DMS53 (cell line): ENCODE measurements around the gene SH3GLB1.
"Not testable (repeated sequence)": the region's sequence is repeated elsewhere in the genome, so short reads cannot be mapped to it uniquely, and the experiment has no call there.

Experiments used
- DNase-seq: peaks from one replicate; lab custom pipeline; 2025; lab: John Stamatoyannopoulos, UW

Gene SH3GLB1

DNA sequence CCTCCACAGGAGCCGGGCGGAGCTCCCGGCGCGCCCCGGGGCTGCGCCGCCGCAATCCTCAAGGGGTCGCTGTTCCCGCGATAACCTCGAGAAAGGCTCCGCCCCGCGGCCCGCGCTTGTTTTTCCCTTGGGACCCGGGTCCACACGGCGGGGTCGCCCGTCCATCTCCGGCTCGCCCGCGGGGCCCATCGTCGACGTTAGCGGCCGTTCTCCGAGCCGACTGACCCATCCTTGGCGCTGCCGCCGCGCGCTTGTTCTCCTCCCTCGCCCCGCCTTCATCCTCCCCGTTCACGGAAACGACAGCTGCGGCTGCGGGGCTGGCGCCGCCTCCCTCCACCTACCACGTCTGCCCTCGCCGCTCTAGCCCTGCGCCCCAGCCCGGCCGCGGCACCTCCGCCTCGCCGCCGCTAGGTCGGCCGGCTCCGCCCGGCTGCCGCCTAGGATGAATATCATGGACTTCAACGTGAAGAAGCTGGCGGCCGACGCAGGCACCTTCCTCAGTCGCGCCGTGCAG lies at the start of gene SH3GLB1:
Gene SH3GLB1 (plus strand): TSS at position 119 of the 514 bp plus-strand sequence. CDS start 324 bp downstream, at position 443.
- DNase-seq = peak; percentile 98

DNA sequence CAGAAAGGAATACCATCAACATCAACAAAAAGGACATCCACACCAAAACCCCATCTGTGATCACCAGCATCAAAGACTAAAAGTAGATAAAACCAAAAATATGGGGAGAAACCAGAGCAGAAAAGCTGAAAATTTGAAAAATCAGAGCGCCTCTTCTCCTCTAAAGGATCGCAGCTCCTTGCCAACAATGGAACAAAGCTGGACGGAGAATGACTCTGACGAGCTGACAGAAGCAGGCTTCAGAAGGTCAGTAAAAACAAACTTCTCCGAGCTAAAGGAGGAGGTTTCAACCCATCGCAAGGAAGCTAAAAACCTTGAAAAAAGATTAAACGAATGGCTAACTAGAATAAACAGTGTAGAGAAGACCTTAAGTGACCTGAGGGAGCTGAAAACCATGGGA lies 46.0 kb upstream of the SH3GLB1 start:
- not testable (repeated sequence) for DNase-seq

DNA sequence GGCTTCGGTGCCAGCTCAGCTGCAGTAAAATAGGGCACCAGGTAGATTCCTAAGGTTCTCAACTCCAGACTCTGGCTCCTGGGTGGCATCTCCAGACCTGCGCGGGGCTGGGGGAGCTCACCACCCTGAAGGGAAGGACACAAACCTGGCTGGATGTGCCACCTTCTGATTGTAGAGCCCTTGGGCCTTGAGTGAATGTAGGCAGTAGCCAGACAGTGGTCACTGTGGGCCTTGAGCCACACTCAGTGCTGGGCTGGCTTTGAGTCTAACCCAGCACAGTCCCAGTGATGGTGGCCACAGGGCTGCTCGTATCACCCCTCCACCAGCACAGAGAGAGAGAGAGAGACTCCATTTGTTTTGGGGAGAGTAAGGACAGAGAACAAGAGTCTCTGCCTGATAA lies 38.0 kb upstream of the SH3GLB1 start:
- no peak for DNase-seq

DNA sequence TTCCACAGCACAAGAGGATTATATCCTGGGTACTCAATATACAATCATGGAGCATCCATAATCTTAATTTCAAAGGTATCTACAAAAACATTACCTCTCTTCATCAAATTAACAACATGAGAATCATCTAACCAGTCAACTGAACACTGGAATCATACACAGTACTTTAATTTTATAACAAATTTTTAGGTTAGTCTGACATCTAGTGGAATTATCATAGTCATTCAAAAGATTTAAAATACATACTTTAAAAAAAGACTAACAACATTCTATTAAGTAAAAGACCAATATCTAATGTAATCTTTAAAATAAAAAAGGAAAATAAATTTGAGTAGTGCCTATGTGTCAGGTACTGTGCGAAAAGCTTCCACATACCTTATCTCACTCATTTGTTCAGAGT lies 16.8 kb upstream of the SH3GLB1 start:
- DNase-seq = peak; percentile 62

DNA sequence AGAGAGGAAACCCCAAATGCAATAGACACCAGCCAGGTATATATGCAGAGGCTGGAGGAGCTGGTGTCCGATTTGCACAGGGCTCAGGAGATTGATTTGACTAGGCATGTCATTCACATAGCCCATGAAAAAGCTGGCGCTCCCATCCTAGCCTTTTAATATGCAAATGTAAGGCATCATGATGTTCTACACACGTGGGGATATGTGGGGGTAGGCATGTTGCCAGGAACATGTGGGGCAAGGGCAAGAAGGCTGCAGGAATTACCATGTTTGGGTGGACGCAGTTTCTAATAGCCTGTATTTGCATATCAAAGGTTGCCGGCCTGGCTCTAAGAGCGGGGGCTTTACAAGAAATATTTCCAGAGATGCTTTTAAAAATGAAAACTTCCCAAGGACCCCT lies 11.7 kb upstream of the SH3GLB1 start:
- DNase-seq = no peak

DNA sequence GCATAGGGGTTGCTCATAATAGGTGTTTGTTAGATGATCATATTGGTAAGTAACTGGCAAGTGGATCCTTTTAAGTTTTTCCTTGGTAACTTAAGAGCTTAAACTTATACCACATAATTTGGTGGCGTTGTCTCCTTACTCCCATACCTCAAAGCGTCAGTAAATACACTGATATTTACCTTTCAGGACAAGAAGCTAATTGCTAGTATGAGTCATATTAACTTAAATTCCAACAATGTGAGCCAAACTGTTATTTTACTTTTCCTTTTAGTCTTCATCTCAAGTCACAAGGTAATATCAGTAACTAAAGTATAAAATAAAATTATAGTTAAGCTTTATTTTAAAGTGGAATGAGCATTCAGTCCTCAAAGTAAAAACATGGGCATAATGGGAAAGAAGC lies 9.0 kb upstream of the SH3GLB1 start:
- peak; percentile 48 for DNase-seq

DNA sequence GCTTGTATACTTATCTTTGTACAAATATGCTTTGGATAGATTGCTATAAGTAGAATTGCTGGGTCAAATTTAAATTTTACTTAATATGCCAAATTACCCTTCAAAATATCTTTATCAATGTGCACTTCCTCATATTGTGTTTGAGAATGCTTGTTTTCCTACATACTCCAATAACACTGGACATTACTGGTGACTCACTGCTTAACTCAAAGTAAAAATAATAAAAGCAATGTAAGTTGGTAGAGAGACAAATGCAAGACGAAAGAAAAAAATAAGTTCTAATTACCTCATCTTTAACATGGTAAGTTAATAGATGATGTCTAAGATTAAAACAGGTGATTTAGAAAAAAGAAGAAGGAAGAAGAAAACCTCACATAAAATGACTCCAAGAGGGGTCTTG lies 7.9 kb upstream of the SH3GLB1 start:
- DNase-seq = peak; percentile 36

DNA sequence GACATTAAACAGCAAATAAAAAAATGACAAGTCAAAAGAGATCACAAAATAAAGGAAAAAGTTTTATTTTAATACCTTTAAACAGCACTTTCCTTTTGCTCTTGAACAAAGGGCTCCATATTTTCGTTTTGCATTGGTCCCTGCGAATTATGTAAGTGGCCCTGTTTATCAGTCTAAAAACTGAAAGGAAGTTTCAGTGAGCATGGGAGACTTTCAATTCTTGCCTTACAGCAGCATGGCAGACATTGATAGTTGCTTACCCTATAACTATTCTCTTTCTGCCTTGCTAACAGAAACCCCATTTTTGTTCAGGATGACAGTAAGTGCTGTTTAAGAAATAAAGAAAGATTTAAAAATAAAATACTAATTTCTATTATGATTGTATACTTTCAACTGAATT lies 5.2 kb upstream of the SH3GLB1 start:
- no peak for DNase-seq

DNA sequence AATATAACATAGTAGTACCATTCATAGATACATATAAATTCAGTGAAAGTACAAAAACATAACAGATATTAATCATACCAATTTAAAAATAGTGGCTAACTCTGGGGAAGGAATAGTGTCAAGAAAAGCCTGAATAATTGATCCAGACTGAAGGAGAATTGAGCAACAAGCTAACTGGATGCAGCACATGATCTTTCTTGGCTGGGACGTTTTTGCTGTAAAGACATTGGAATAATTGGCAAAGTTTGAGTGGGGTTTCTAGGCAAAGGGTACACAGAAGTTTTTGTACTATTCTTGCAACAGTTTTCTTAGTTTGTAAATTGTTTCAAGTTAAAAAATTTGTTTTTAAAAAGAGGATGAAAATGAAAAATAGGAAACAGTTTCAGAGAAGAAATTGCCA lies 2.6 kb upstream of the SH3GLB1 start:
- DNase-seq = no peak

DNA sequence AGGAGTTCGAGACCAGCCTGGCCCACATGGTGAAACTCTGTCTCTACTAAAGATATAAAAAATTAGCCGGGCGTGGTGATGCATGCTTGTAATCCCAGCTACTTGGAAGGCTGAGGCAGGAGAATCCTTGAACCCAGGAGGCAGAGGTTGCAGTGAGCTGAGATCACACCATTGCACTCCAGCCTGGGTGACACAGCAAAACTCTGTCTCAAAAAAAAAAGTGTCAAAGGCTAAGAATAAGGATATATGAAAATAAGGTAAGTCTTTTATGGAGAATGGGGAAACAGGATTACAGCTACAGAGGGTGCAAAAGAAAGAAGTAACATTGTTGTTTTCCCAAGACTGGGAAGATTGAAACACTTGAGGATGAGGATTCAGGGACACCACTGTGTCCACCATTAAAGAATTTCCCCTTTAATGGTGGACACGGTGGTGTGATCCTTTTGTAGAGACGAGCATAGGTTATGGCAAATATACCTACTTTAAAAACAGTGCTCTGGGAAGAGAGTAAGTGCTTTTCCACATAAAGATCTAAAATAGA lies 1.4 kb upstream of the SH3GLB1 start:
- DNase-seq = peak; percentile 44

DNA sequence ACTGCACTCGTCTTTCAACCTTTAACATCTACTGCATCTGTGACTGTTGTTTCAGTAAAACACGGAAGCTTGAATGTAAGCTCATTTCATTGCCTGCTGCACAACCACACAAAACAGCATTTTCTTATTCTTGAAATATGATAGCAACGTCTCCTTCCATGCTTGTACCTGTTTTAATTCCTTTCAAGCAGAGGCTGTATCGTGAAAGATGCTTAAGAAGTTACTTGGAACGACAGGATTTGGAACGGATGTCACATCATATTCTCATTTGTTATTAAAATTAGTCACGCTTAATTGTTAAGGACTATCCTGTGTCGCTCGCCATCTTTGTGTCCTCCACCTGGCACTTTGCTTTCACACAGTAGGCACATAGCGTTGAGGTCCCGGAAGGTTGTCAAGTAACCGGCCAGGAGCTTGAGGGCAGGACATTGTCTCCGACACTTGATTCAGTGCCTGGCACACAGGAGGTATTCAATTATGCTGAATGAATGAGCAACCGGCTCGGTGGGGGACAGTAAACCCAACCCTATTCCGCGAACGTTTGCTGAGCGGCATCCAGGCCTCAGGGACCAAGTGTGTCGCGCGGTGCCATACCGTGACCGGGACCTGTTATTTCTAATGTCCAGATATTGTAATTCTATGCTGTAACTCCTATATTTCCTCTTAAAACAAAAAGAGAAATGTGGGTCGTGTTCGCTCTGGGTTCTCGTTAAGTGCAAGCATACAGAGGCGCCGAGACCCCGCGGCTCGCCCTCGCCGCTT lies 499 bp upstream of the SH3GLB1 start:
- peak; percentile 92 for DNase-seq

DNA sequence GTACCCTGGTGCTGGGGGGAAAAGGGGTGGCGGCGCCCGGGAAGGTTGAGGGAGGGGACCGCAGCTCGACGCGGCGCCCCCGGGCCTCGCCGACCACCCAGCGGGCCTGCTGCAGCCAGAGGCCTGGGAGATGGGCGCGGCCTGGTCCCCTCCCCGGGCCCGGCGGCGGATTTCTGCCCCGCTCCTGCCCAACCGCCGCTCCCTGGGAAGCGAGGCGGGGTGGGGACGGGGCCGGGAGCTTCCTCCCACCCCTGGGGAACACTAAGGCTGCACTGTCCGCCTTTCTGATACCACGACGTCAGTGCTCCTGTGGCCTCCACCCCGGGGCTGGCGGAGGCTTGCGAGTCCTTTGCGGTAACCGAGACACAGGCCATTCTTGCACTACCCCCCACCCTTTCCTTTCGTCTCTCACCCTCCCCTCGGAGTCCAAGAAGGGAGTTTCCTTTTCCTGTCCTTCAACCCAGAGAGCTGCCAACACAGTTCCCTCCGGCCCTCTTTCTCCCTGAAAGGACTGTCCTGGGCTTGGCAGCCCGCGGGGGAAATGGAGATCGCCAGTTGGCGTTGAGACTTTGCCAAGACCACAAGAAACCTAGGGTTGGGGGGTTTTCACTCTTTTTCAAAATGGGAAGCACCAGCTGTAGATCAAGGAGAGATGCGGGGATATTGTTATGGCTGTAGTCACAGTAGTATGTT lies 742 bp downstream of the SH3GLB1 start:
- peak; percentile 79 for DNase-seq

DNA sequence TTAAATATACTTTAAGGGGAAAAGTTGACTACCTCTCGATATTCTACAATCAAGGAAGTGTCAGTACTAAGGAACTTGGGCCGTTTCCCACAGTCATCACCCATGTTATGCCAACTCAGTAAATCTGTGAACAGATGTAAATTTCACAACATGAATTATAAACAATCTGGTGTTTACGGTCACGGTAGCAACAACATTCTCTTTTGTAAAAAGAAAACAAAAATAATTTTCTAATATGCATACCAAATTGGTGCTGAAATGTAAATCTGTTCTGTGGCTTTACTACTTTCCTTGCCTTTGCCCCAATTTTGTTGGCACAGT lies 1.2 kb downstream of the SH3GLB1 start:
- peak; percentile 50 for DNase-seq

DNA sequence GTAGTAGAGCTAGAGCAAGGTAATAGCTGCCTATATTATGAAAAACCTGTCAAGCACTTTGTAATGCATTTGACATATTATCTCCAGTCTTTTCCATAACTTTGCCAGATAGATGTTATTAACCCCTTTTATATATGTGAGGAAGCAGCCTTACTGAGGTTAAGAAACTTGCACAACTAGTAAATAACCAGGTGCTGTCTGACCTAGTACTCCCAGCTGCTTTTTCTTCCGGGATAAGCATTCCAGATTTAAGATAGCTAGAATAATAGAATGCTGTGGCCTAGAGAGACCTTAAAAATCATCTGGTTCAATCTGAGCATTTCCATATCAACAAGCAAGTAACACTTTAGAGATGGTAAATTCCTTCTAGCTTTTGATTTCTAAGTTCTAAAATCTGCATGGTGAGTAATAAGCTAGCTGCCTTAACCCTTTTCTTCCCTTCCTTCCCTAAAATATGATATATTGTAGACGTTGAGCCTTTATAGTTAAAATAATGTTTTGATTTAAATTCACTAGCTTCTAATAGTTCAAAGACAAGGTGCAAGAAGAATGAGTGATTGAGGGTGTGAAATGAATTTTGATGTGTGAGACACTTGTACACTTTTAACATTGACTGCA lies 1.8 kb downstream of the SH3GLB1 start:
- peak; percentile 39 for DNase-seq

DNA sequence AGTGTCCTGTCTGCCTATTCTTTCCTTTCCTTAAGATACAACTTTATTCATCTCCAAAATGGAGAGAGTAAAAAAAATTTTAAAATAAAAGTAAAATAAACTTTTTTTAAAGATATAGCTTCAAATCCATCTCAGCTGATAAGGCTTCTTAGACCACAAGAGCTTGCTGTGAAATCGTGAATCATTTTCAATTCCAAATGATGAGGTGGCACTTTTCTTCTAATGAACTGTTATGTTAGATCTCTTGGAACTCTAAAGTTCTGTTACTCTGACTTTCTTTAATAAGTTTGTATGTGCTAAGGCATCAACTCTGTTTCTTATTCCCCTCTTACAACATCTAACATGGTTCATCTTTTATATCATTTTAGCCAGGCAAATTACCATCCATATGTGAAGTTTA lies 4.5 kb downstream of the SH3GLB1 start:
- DNase-seq = no peak

DNA sequence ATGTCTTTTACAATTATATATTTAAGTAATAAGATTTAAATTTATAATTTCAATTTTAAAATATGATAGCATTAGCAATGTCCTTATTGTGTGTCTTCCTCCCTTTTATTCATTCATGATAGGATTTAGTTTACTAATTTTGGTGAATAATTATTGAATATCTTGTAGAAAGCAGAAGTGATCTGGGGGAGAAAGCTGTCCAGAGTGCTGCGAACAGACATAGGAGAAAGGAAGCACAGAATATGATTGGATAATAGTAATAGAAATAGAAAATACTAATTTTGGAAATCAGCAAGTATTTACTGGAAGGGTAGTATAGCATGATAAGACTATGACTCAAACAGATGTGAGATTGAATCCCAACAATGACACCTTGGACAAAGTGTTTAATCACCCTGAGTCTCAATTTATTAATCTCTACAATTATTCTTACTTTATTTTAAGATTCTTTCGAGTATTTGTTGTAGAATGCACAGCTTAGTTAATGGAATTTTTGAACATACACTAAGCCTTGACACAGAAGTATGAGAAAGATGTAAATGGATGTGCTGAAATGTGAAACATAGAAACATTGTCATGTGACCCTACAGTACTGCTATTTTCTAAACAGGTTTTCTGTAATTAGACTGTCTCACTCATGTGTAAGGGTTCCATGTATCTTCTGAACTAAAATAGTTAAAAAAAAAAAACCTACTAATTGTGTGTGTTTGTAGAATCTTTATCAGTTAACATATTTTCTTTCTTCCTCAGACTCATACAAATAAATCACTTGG lies 7.9 kb downstream of the SH3GLB1 start:
- no peak for DNase-seq

DNA sequence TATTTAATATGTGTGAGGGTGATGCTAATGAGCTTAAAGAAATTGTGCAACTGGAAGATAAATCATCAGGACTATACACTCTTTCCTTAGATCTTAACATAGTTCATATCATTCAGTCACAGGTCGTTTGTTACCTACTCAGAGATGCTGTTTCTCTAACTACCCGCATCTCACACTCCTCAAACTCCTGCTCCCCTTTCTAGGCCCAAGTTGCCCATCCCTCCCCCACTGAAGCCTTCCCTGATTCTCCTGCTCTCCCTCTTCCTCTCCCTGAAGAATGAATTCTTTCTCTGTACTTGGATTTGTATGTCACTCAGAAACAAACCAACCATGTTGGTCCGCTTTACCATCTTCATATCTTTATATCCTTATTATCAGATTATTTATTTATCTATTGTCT lies 9.1 kb downstream of the SH3GLB1 start:
- DNase-seq = no peak

DNA sequence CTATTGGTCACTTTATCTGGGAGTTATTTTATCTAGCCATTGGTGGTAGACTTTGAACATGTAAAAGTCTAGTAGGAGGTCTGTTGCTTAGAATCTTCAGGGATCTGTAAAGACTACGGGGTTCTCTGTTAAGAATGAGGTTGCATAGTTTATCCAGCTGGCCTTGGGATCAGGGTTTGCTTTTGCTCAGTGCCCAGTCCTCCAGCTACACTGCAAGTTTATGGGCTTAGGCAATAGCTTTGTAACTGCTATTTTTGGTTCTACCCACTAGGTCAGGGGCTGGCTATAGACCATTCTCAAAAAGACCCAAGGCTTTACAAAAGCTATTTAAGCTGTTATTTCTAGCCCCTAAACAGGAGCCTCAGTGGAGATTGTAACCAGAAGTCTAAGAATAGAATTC lies 9.8 kb downstream of the SH3GLB1 start:
- no peak for DNase-seq

DNA sequence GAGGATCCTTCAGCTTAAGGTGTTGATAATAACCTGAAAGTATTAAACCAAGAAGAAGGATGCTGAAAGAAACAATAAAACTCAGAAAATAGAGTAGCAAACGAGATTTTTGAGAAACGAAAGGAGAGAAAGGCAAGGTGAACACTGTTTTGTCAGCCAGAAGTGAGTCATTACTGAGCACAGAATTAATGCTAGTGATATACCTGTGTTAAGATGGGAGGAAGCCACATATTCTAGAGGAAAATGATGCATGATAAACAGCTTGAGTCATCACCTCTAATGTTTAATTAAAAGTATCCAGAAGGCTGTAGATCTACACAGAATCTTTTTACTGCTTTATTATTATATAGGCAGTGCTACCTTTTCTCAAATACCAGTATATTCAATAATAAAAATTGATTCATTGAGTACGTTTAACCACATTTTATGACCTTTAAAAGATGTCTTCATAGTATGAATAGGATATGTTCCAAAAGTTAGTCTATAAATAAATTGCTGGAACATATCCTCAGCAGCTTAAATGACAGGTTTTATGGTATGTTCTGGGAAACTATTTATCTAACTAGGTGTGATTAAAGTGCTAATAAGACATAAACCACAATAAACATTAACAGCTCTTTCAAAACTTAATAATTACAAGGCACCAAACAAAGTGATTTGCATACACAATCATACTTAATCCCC lies 10.3 kb downstream of the SH3GLB1 start:
- DNase-seq = peak; percentile 9

DNA sequence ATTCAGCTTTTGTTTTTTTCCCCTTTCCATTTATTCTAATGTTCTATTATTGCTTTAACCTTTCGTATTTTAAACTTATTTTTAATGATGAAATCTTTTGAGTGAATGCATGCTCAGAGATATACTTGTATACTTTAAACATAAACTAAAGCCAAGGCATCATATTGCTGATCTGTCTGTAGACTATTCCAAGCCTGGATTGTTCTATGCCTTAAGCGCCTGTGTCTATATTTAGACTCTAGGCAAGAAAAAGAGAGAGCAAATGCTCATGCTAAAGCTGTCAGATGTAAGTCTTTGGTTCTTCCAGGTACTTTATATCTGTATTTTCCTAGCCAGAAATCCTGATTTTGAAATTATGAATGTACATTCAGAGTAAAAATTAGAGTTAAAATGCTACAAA lies 14.4 kb downstream of the SH3GLB1 start:
- no peak for DNase-seq

DNA sequence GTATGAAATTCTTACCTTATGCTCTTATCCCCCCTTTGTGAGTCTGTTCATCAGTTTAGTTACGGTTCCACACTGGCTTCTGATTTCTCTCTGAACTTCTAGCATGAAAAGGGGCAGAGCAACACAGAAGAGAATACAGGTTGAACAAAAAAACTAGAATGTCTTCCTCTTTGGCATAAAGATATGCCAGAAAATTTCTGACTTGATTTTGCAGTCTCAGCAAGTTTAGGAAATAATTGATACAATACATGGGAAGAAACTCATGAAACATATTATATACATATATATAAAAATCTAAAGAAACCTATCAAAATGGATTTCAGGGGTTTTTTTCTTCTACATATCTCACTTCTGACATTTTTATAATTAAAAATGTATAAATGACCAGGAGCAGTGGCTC lies 27.0 kb downstream of the SH3GLB1 start:
- no peak for DNase-seq

DNA sequence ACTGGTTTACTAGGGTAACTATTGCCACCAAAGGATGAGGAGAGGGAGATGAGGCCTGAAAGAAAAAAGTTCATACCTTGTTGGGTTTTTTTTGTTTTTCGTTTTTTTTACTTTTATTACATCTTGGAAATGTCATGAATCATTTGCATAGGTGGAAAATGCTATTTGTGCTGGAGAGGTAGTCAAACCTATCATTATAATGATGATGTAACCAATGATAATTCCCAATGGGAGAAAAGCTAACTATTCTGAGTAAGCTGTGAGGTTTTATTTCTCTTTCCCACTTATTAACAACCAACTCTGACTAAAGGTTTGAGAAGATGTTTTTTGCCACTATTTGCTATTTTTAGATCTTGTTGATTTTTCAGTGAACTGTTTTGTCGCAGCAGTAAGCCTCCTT lies 29.0 kb downstream of the SH3GLB1 start:
- DNase-seq = no peak
